Nephron (organoid): ENCODE measurements around the gene STAM.

Experiments
- H3K27ac Mint-ChIP-seq, 3 experiments: 2 replicates each; pipeline ENCODE4 v1.8.0; 2020; ENCODE audit warnings: mixed read lengths in 3 of 3, mild to moderate bottlenecking in 2 of 3, moderate library complexity in 1 of 3
- H3K27me3 Mint-ChIP-seq: 2 replicates; pipeline ENCODE4 v1.8.0; 2021; ENCODE audit warnings: low read depth, mild to moderate bottlenecking, moderate library complexity, mixed read lengths
- H3K36me3 Mint-ChIP-seq: 2 replicates; pipeline ENCODE4 v1.8.0; 2020; ENCODE audit warnings: low read depth, mixed read lengths
- H3K4me1 Mint-ChIP-seq: 2 replicates; pipeline ENCODE4 v1.8.0; 2020; ENCODE audit warnings: mixed read lengths
- H3K4me3 Mint-ChIP-seq, 3 experiments: 2 replicates each; pipeline ENCODE4 v1.8.0; 2020; ENCODE audit warnings: mild to moderate bottlenecking in 3 of 3, mixed read lengths in 3 of 3, moderate library complexity in 2 of 3
- H3K9me3 Mint-ChIP-seq: 2 replicates; pipeline ENCODE4 v1.8.0; 2020; ENCODE audit warnings: mixed read lengths
- CTCF ChIP-seq, 3 experiments: fragments of 200-600 bp; sonication (generic); IDR thresholded peaks; one replicate each; pipeline ENCODE4 v1.5.0; 2021; ENCODE audit warnings: antibody characterized with exemption in 3 of 3; ENCODE audit not compliant: unreplicated experiment in 3 of 3

STAM gene

GRCh38 chr10:17643339-17643754 is 604 bp upstream of the STAM start:
- peak overlapping the region; percentile 100 for H3K27ac Mint-ChIP-seq
- H3K4me3 Mint-ChIP-seq = peak overlapping the region; percentile 97 to 99 (median 98)
- no peak for TF ChIP-seq CTCF (IDR thresholded peaks at IDR 0.05; ENCODE audit: unreplicated experiment in 3 of 3)
- H3K9me3 Mint-ChIP-seq = peaks cover 9% of the 10 kb centered on the region
- H3K36me3 Mint-ChIP-seq = peaks cover 15% of the 10 kb centered on the region
- H3K27me3 Mint-ChIP-seq = no peaks in the 10 kb centered on the region
- peaks cover 27% of the 10 kb centered on the region for H3K4me1 Mint-ChIP-seq

DNA sequence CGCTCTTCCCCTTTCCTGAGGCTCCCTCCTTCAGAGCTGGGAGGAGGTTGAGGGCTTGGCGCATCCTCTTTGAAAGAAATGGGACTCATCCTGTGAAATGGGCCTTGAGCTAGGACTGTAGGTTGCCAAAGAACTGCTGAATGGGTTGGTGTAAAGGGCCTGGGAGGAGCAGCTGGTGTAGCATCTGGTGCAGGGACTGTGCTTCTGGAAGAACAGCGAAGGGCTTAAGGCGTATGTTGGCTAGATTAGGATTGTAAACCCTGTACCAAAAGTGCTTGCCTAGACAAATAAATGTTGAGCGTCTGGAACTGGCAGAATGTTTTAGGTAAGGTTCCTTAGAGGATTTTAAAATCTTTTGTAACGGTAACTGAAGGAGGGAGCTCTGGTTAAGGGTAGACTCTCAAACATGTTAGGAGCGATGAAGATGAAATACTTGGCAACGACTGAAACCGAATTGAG is 563 bp downstream of the STAM start:
- no peaks in the 10 kb centered on the region for H3K27me3 Mint-ChIP-seq
- H3K4me3 Mint-ChIP-seq = peak overlapping the region; percentile 97 to 99 (median 98)
- peaks cover 26% of the 10 kb centered on the region for H3K36me3 Mint-ChIP-seq
- H3K9me3 Mint-ChIP-seq = peaks cover 7% of the 10 kb centered on the region
- TF ChIP-seq CTCF (IDR thresholded peaks at IDR 0.05; ENCODE audit: unreplicated experiment in 3 of 3) = no peak
- peaks cover 27% of the 10 kb centered on the region for H3K4me1 Mint-ChIP-seq
- peak overlapping the region; percentile 100 for H3K27ac Mint-ChIP-seq

GRCh38 chr10:17645621-17646345 is 1.8 kb downstream of the STAM start:
- Mint-ChIP-seq H3K36me3 (peaks cover 21% of the 10 kb centered on the region), H3K27ac (peak overlapping the region; percentile 100), H3K27me3 (no peaks in the 10 kb centered on the region), H3K4me1 (peaks cover 27% of the 10 kb centered on the region), H3K4me3 (peak overlapping the region; percentile 97 to 99 (median 98)), H3K9me3 (no peaks in the 10 kb centered on the region)
- TF ChIP-seq CTCF (IDR thresholded peaks at IDR 0.05; ENCODE audit: unreplicated experiment in 3 of 3) = no peak

GRCh38 chr10:17647326-17647725 is 3.4 kb downstream of the STAM start:
- H3K27ac Mint-ChIP-seq = no peak overlapping the region
- H3K4me1 Mint-ChIP-seq = peaks cover 27% of the 10 kb centered on the region
- peaks cover 34% of the 10 kb centered on the region for H3K36me3 Mint-ChIP-seq
- H3K9me3 Mint-ChIP-seq = no peaks in the 10 kb centered on the region
- no peaks in the 10 kb centered on the region for H3K27me3 Mint-ChIP-seq
- no peak for TF ChIP-seq CTCF (IDR thresholded peaks at IDR 0.05; ENCODE audit: unreplicated experiment in 3 of 3)
- peak overlapping the region in 2 of 3 experiments; percentile 31 to 62 for H3K4me3 Mint-ChIP-seq

GRCh38 chr10:17648243-17649035 is 4.5 kb downstream of the STAM start:
- peak overlapping the region in 1 of 3 experiments; percentile 11 for H3K4me3 Mint-ChIP-seq
- no peak overlapping the region for H3K27ac Mint-ChIP-seq
- H3K9me3 Mint-ChIP-seq = peaks cover 3% of the 10 kb centered on the region
- H3K27me3 Mint-ChIP-seq = no peaks in the 10 kb centered on the region
- no peak for TF ChIP-seq CTCF (IDR thresholded peaks at IDR 0.05; ENCODE audit: unreplicated experiment in 3 of 3)
- peaks cover 27% of the 10 kb centered on the region for H3K4me1 Mint-ChIP-seq
- H3K36me3 Mint-ChIP-seq = peaks cover 44% of the 10 kb centered on the region
